HG03575 (cell line): ENCODE measurements around the gene USP40.

ENCODE experiments used
- ATAC-seq: cut with Tn5 transposase; IDR thresholded peaks from one replicate; pipeline ENCODE4 v1.9.1; 2021; ENCODE audit not compliant: unreplicated experiment, insufficient number of reproducible peaks, low FRiP score; ENCODE audit errors: extremely low read depth

USP40 gene

DNA sequence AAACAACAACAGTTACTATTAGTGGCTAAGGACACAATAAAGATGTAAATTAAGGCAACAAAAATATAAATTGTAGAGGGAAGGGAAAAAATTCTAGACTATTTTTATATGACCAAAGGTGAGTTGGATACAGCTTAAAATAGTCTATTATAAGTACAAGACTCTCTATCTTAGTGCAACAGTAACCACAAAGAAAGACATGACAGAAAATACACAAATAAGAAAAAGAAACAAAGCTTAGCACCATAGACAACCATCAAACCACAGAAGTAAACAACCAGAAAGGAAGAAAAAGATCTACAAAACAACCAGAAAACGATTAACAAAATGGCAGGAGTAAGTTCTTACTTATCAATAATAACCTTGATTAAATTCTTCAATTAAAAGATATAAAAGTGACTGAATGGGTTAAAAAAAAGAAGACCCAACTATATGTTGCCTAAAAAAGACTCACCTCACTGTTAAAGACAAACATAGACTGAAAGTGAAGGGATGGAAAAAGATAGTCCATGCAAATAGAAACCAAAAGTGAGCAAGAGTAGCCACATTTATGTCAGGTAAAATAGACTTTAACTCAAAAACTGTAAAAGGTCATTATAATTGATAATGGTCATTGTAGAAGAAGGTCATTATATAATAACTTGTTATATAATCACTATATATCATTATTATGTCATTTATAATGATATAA, 62.5 kb downstream of the USP40 start:
- no peak for ATAC-seq

DNA sequence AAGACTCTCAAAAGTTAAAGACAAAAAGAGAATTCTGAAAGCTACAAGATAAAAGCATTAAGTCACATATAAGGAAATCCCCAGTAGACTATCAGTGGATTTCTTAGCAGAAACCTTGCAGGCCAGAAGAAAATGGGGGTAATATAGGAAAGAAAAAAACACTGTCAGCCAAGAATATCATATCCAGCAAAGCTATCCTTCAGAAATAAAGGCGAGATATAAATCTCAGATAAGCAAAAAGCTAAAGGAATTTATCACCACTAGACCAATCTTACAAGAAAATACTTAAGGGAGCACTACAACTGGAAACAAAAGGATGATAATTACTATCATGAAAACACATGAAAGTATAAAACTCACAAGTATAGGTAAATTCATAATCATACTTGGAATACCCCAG, 63.1 kb downstream of the USP40 start:
- ATAC-seq, result no peak

DNA sequence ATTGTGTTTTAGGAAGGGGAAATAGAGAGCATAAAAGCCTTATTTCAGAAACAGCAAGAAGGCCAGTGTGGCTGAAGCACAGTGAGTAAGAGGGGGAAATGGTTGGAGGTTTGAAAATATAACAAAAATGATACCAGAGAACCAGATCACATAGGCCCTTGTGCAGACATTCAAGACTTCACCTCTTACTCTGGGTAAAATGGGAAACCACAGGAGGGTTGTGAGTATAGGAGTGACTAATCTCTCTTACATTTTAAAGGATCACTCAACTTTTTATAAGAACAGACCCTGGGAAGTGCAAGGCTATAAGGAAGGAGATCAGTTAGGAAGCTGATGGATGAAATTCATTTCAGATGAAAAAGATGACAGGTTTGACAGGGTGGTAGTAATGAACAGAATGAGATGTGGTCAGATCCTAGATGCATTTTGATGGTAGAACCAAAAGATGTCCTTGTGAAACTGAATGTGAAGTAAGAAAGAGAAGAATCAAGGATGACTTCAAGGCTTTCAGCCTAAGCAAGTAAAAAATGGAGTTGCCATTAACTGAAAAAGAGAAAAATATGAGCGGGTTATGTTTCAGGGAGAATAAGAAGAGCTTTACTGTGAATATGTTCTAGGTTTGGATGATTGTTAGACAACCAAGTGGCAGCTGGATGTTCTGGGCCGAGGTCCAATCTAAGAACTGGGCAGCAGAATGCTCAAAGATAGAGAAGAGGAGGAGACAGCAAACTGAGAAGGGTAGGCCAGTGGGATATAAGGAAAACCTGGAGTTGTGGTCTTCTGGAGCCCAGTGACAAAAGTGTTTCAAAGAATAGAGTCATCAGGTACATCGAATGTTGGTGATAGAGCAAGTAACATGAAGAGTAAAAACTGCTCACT, 65.1 kb downstream of the USP40 start:
- no peak for ATAC-seq

DNA sequence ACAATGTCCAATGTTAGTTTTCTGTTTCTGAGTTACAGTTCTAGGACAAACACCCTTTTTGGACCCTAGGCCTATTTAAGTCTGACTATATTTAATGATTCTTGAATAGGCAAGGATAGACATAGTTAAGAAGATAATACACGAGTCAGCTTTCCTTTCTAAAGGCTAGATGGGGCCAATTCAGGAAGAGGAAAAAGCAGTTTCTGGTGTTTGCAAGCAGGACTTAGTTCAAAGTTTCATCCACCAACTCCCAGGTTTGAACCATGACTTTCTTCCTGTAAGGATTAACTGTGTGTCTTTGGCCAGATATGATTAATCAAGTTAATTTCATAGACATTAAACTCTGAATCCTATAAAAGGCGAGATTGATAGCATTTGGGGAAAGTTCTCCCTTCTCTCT, 66.7 kb downstream of the USP40 start:
- no peak for ATAC-seq

DNA sequence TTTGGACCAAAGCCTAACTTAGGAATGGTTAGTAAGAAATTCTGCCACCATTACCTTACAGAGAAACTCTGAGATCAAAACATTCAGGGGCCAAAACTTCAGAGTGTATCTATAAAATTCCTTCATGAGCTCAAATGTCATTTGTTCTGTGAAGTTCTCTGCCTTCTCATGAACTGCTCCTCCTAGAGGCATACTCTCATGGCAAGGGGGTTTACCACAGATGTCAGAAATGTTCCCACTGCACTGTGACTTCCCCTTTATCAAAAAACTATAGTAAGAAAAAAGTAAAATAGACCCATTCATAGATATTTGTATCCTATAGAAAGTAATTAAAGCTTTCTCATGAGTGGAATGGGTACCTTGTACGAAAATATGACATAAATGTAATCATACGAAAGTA, 68.5 kb downstream of the USP40 start:
- no peak for ATAC-seq

DNA sequence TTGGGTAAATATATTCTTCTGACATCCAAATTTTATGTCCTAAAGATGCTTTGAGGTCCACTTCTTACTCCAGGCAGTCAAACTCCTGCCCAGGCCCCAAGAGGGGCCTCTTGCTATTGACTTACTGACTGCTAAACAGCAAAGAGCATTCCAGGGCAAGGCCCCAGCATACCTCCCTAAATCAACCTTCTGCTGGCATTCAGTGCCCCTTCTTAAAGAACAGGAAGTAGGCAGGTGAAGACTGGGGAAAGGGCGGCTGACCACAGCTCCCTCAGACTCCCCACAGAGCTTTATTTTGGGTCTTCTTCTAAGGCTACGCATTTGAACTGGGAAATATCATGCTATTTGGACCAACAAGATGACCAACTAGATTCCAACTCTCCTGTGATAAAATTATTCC, 68.9 kb downstream of the USP40 start:
- ATAC-seq, result no peak

DNA sequence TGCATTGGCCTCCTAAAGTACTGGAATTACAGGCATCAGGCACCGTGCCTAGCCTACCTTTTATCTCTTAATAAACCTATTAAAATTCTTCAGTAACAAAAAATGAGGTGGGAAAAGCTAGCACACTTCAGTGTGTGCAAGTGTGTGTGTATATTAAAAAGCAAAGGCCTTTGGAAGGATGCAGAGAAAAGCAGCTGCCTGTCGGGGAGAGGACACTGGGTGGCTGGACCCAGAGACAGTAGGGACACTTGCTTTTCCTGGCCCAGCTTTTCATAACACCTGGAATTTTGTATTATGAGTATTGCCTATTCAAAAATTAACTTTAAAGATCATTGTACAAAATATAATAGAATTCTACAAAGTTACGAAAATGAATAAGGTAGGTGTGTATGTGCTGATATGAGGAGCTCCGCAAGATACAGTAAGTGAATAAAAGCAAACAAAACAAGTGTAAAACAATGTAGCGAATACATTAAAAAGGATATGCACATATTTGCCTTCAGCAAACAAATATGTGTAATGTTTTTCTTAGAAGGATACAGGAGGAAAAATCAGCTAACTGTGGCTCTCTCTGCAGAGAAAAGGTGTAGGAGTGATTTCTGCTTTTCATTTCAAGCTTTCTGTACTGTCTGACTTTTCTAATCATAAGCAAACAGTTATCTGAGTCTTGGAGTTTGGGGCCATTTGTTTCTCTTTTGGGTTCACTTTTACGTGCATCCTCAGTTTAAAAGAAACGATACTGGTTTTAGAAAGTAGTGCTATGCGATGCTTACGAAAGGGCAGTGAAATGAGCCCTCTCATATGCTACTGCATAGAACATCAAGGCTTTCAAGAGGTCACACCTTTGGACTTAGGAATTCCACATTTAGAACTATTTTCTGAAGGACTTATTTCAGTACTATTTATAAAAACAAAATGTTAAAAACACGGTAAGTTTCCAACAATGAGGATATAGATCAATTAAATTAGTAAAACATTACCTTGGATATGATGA, 70.8 kb downstream of the USP40 start:
- no peak for ATAC-seq

DNA sequence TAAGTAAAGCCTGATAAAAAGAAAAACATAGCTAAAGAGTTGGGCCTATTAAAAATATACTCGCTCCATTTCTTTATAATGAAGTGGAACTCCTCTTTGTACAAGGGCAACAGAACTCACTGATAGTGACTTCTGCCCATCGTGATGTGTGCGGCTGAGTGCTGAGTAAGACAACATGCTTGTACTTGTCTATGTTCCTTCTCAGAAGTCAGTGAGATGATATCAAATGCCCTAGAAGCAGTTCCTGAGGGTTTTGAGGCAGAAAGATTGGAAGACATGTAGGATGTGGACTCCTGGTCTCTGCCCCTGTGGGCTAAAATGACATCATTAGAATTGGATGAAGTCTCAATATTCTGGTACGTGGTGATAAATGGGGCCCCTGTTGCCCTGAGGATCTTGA, 73.8 kb downstream of the USP40 start:
- no peak for ATAC-seq

DNA sequence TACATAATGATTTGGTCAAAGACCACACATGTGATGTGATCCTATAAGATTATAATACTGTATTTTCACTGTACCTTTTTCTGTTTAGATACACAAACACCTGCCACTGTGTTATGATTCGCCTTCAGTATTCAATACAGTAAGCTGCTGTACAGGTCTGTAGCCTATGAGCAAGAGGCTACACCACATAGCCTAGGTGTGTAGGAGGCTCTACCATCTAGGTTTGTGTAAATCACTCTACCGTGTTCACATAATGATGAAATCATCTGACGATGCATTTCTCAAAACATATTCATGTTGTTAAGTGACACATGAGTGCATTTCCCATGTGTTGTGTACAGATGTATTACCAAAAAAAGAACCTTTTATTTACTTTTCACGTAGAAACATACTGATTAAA, 74.5 kb downstream of the USP40 start:
- no peak for ATAC-seq

DNA sequence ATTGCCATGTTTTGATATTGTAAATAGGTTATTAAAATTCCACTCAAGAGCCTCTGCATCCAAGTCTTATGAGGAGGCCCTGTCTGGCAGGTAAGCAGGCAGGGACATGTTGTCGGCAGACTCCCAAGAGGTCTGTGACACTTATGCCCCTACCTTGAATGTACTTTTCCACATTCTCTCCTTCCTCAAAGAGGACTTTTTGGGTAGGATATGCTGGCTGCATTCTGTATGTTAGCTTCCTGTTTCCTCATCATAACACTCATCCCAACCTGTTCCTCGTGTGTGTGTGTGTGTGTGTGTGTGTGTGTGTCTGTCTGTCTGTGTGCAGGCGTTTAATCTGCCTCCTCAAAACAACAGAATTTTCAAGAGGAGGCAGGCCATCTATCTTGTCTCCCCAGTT, 75.3 kb downstream of the USP40 start:
- no peak for ATAC-seq

DNA sequence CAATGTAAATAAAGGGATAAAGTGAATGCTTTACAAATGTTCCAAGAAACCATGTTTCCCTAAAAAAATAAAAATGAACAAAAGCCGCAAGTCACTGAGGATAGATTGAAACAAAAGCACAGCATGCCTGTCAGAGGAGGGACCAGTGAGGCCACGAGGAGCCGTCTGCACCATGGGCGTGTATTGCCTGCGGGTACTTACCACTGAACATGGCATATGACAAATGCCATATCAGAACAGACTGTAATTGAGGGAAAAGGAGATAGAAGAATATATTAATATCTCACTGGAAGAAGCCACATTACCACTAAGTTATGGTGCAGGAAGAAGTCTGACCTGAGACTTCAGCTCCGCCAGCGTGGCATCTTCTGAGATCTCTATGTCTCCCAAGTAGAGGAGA, 75.8 kb downstream of the USP40 start:
- ATAC-seq, result no peak

DNA sequence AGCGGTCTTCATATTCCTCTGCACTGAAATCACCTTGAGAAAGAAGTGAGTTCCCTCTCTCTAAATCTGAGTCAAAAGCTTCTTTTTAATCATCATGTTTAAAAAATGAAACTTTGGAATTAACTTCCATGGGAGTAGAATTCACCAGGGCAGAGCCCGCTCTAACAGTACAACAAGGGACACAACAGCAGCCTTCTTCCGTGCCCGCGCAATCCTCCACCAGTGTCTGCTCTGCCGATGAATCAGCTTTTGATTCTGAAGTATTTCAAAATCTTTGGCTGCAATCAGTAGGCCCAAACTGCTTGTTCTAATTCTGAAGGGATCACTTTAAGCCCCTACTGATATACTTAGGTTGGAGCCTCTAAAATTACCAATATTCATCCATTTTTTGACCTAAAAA, 76.9 kb downstream of the USP40 start:
- ATAC-seq, result no peak

DNA sequence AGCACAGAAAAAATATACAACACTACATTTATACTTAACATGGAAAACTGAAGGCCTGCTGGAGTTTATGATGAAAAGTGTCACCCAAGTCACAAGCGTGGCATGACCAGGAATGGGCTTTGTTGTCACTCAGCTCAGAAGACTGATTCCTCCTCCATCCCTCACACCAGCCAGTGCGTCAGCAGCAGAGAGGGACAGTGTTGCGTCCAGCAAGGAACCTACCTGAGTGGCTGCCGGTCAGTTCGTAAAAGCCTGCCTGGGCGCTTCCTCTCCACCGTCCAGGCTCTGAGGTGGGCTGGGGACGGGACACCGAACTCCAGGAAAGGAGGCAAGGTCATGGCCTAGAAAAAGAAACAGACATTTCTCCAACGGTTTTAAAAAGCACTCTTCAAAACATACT, 77.4 kb downstream of the USP40 start:
- ATAC-seq, result no peak

DNA sequence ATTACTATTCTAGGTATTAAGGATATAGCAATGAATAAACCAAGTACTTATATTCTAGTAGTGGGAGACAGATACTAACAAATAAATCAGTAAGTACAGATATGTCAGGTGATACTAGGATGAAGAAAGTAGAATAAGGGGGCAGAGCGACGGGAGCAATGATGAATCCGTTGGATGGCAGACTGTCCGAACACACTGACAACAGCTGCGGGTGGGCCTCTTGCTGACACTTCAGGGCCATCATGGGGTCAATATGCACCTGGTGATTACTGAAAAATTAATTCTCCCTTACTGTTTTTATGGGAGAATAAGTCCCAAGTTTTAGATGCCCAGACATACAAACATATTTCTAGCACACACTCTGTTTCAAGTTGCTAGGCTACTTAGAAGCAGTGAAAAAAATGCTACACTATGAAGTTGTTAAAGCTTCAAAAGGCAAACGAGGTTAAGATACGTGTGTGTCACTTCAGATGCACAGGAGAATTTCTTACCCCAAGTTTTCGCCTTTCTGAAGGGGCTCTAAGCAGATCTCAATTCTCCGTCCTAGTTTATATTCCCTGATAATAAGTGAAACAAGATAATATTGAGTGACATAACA, 78.7 kb downstream of the USP40 start:
- no peak for ATAC-seq

DNA sequence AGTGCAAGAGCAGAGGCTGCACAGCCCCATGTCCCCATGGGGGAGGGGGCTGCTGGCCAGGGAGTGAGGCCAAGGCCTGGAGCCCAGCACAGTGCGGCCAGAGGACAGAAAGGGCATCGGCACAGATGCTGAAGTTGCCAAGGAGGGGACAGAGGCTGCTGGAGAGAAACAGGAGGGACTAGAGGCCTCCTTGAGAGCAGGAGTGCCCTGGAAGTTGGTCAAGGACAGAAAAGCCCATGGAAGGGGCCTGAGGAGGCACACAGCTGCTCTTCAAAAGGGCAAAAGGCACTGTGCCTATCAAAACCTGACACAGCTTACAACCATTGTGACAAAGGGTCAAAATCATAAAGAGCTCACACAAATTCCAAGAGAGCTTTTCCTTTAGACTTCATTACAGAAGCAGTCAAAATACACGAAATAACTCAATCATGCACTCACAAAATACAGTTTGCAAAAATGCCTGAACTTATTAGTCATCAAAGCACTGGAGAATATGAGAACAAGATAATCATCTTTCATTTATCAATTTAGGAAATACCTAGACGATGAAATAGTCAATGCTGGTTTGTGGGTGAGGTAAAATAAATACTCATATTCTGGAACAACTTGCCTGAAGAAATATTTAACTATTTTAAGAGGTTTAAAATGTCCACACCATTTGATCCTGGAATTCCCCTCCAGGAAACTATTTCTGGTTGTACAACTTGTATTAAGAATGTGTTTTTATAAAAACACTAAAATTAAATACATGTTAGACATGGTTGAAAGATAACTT, 79.6 kb downstream of the USP40 start:
- ATAC-seq, result no peak

DNA sequence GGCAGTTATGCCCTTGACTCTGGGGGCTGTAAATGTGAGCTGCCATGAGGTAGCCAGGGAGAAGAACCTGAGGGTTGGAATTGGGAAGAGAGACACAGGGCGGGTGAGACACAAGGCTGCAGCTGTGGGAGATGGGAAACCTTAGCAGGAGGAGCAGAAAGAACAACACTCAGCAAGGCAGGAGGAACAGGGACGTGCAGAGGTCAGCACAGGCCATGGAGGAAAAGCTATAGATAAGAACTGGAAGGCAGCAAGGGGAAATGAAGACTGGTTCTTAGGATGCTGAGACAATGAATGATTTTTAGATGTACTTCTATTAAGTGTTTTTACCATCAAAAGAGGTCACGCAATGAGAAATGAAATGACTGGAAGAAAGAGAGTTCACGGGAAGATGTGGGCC, 80.2 kb downstream of the USP40 start:
- no peak for ATAC-seq

DNA sequence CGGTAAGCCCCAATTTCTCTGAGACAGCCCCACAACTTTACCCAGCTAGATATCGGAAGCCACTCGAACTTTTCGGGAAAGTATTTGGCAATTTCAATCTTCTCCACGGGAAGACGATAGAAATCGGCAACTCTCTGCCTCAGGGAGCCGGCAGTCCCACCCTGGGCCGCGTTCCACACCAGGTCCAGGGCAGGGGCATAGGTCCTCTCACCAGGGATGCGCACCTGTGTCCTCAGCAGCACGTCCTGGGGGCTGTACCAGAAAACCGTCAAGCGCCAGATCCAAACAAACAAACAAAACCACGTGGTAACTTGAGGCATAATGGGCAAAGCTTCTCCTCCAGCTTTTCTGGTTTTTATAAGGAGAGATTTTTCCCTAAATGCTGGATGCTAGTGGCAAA, 80.9 kb downstream of the USP40 start:
- ATAC-seq, result no peak

DNA sequence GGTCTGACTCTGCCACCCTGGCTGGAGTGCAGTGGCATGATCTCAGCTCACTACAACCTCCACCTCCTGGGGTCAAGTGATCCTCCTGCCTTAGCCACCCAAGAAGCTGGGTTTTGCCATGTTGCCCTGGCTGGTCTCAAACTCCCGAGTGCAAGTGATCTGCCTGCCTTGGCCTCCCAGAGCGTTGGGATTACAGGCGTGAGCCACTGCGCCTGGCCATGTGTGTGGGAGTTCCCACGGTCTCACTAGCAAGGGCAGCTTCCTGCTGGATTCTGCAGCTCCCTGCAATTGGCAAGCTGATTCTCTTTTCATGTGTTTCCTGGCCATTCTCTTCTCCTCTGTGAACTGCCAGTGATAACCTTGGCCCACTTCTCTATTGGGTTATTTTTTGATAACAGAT, 84.0 kb downstream of the USP40 start:
- ATAC-seq, result no peak
